ENCODE measurements around the gene SLC43A2. TPM values are rescaled to one million over a fixed set of nuclear protein-coding genes. Genes with fewer than 3 reads are reported as not detected.

Gene SLC43A2
- polyA plus RNA-seq, 1 donor from 2014 or later = 60.1 TPM

DNA sequence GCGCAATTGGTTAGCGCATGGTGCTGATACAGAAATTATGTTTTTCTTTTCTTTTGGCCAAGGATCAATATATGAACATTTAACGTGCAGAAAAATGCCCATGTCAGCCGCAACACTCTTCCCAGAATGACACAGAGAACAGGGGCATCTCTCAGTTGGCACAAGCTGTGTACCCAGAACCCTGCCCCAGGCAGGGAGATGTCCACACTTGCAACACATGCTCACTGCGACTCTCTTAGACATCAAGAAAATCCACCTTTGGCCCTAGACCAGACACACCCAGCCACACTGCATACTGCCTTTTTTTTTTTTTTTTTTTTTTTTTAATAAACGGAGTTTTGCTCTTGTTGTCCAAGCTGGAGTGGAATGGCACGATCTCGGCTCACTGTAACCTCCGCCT is 83.0 kb downstream of the SLC43A2 start:
- no peak overlapping the region for H3K27ac ChIP-seq (ENCODE audit: low read length)
- no peaks in the 10 kb centered on the region for H3K9me3 ChIP-seq (ENCODE audit: low read length)
- no peaks in the 10 kb centered on the region for H3F3A ChIP-seq (ENCODE audit: insufficient read depth, low read length, poor library complexity, severe bottlenecking)
- no peaks in the 10 kb centered on the region for H3K79me2 ChIP-seq (replicated peaks; ENCODE audit: insufficient read depth, low read length)
- no peaks in the 10 kb centered on the region for H3K9me2 ChIP-seq (ENCODE audit: insufficient read depth, low read length)
- no peaks in the 10 kb centered on the region for H3K36me3 ChIP-seq (ENCODE audit: insufficient read depth, low read length)
- TF ChIP-seq, protein P1, sequence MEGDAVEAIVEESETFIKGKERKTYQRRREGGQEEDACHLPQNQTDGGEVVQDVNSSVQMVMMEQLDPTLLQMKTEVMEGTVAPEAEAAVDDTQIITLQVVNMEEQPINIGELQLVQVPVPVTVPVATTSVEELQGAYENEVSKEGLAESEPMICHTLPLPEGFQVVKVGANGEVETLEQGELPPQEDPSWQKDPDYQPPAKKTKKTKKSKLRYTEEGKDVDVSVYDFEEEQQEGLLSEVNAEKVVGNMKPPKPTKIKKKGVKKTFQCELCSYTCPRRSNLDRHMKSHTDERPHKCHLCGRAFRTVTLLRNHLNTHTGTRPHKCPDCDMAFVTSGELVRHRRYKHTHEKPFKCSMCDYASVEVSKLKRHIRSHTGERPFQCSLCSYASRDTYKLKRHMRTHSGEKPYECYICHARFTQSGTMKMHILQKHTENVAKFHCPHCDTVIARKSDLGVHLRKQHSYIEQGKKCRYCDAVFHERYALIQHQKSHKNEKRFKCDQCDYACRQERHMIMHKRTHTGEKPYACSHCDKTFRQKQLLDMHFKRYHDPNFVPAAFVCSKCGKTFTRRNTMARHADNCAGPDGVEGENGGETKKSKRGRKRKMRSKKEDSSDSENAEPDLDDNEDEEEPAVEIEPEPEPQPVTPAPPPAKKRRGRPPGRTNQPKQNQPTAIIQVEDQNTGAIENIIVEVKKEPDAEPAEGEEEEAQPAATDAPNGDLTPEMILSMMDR (IDR thresholded peaks at IDR 0.05; ENCODE audit: poor library complexity, severe bottlenecking) = no peak
- TF ChIP-seq TAF1 (IDR thresholded peaks at IDR 0.05; ENCODE audit: low read depth) = no peak
- no peak for TF ChIP-seq RAD21 (conservative IDR thresholded peaks at IDR 0.05)
- TF ChIP-seq EZH2 (IDR thresholded peaks at IDR 0.05; ENCODE audit: borderline replicate concordance, insufficient read depth, low read length, poor library complexity, severe bottlenecking) = no peak
- no peak for TF ChIP-seq POLR2AphosphoS5 (IDR thresholded peaks at IDR 0.05)
- no peak for TF ChIP-seq EP300 (conservative IDR thresholded peaks at IDR 0.05; ENCODE audit: poor library complexity, severe bottlenecking)
- no peak for TF ChIP-seq MXI1 (conservative IDR thresholded peaks at IDR 0.05; ENCODE audit: poor library complexity, severe bottlenecking)
- TF ChIP-seq SMC3 (conservative IDR thresholded peaks at IDR 0.05; ENCODE audit: poor library complexity) = no peak
- TF ChIP-seq, protein P2, sequence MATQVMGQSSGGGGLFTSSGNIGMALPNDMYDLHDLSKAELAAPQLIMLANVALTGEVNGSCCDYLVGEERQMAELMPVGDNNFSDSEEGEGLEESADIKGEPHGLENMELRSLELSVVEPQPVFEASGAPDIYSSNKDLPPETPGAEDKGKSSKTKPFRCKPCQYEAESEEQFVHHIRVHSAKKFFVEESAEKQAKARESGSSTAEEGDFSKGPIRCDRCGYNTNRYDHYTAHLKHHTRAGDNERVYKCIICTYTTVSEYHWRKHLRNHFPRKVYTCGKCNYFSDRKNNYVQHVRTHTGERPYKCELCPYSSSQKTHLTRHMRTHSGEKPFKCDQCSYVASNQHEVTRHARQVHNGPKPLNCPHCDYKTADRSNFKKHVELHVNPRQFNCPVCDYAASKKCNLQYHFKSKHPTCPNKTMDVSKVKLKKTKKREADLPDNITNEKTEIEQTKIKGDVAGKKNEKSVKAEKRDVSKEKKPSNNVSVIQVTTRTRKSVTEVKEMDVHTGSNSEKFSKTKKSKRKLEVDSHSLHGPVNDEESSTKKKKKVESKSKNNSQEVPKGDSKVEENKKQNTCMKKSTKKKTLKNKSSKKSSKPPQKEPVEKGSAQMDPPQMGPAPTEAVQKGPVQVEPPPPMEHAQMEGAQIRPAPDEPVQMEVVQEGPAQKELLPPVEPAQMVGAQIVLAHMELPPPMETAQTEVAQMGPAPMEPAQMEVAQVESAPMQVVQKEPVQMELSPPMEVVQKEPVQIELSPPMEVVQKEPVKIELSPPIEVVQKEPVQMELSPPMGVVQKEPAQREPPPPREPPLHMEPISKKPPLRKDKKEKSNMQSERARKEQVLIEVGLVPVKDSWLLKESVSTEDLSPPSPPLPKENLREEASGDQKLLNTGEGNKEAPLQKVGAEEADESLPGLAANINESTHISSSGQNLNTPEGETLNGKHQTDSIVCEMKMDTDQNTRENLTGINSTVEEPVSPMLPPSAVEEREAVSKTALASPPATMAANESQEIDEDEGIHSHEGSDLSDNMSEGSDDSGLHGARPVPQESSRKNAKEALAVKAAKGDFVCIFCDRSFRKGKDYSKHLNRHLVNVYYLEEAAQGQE (IDR thresholded peaks at IDR 0.05; ENCODE audit: borderline replicate concordance) = no peak
- H2AFZ ChIP-seq (ENCODE audit: low read depth, low read length) = no peak overlapping the region
- no peak overlapping the region for H3K9ac ChIP-seq (ENCODE audit: low read length)
- H3K4me2 ChIP-seq (ENCODE audit: low read length) = no peak overlapping the region
- no peaks in the 10 kb centered on the region for H3K27me3 ChIP-seq (ENCODE audit: insufficient read depth, low read depth, low read length)
- no peaks in the 10 kb centered on the region for H4K20me1 ChIP-seq (ENCODE audit: insufficient read depth)
- no peak overlapping the region for H3K4me3 ChIP-seq (ENCODE audit: low read length)

DNA sequence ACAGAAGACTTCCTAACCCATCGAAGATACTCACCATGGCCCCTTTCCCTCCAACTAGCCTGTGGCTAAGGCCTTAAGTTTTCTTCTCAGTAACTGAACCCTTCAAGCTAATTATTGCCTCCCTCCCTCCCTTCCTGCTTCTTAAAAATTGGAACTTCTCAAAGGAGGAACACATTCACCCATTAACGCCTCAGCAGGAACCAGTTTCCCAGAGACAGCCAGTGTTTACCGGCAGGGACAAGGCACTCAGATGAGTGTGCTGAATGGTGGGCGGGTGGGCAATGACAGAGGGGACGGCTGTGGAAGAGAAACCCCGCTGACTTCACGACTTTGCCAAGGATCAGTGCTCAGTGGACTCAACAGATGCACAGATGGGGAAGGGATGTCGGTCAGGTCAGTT is 86.3 kb downstream of the SLC43A2 start:
- H2AFZ ChIP-seq (ENCODE audit: low read depth, low read length) = no peak overlapping the region
- no peaks in the 10 kb centered on the region for H4K20me1 ChIP-seq (ENCODE audit: insufficient read depth)
- H3K9me3 ChIP-seq (ENCODE audit: low read length) = no peaks in the 10 kb centered on the region
- no peak overlapping the region for H3K27ac ChIP-seq (ENCODE audit: low read length)
- TF ChIP-seq EP300 (conservative IDR thresholded peaks at IDR 0.05; ENCODE audit: poor library complexity, severe bottlenecking) = no peak
- TF ChIP-seq SMC3 (conservative IDR thresholded peaks at IDR 0.05; ENCODE audit: poor library complexity) = no peak
- TF ChIP-seq EZH2 (IDR thresholded peaks at IDR 0.05; ENCODE audit: borderline replicate concordance, insufficient read depth, low read length, poor library complexity, severe bottlenecking) = no peak
- TF ChIP-seq, protein P2 (IDR thresholded peaks at IDR 0.05; ENCODE audit: borderline replicate concordance) = no peak
- no peak for TF ChIP-seq TAF1 (IDR thresholded peaks at IDR 0.05; ENCODE audit: low read depth)
- TF ChIP-seq RAD21 (conservative IDR thresholded peaks at IDR 0.05) = no peak
- TF ChIP-seq, protein P1 (IDR thresholded peaks at IDR 0.05; ENCODE audit: poor library complexity, severe bottlenecking) = no peak
- H3K27me3 ChIP-seq (ENCODE audit: insufficient read depth, low read depth, low read length) = no peaks in the 10 kb centered on the region
- no peaks in the 10 kb centered on the region for H3K9me2 ChIP-seq (ENCODE audit: insufficient read depth, low read length)
- H3F3A ChIP-seq (ENCODE audit: insufficient read depth, low read length, poor library complexity, severe bottlenecking) = no peaks in the 10 kb centered on the region
- no peak overlapping the region for H3K9ac ChIP-seq (ENCODE audit: low read length)
- no peaks in the 10 kb centered on the region for H3K79me2 ChIP-seq (replicated peaks; ENCODE audit: insufficient read depth, low read length)
- H3K36me3 ChIP-seq (ENCODE audit: insufficient read depth, low read length) = peaks cover 3% of the 10 kb centered on the region
- H3K4me3 ChIP-seq (ENCODE audit: low read length) = no peak overlapping the region
- no peak overlapping the region for H3K4me2 ChIP-seq (ENCODE audit: low read length)
